BLaER1 treated with 17β-estradiol and CSF1 and Interleukin-3, amounts not matched to agents 10 nM and 100 nM (cell line): ENCODE results near the gene BTBD19.
"Not testable (repeated sequence)": the region's sequence is repeated elsewhere in the genome, so short reads cannot be mapped to it uniquely, and the experiment has no call there.

ENCODE experiments used
- H3K27ac ChIP-seq, 11 experiments: shearing (Covaris generic); formaldehyde crosslinking; 2 replicates each; pipeline ENCODE4 v1.8.1; 2022
- H3K27me3 ChIP-seq, 11 experiments: shearing (Covaris generic); formaldehyde crosslinking; 2 replicates each; pipeline ENCODE4 v1.8.1; 2022
- H3K36me3 ChIP-seq, 11 experiments: shearing (Covaris generic); formaldehyde crosslinking; 2 replicates each; pipeline ENCODE4 v1.8.1; 2022
- H3K4me1 ChIP-seq, 10 experiments: shearing (Covaris generic); formaldehyde crosslinking; 2 replicates each; pipeline ENCODE4 v1.8.1; 2022
- H3K4me2 ChIP-seq, 11 experiments: shearing (Covaris generic); formaldehyde crosslinking; 2 replicates each; pipeline ENCODE4 v1.8.1; 2022
- H3K4me3 ChIP-seq, 10 experiments: shearing (Covaris generic); formaldehyde crosslinking; 2 replicates each; pipeline ENCODE4 v1.8.1; 2022
- H3K9ac ChIP-seq, 11 experiments: shearing (Covaris generic); formaldehyde crosslinking; 2 replicates each; pipeline ENCODE4 v1.8.1; 2022
- H3K9me3 ChIP-seq, 11 experiments: shearing (Covaris generic); formaldehyde crosslinking; replicated peaks in 1 of 11; 2 replicates each; pipeline ENCODE4 v1.8.1; 2022
- H4K20me1 ChIP-seq, 11 experiments: shearing (Covaris generic); formaldehyde crosslinking; 2 replicates each; pipeline ENCODE4 v1.8.1; 2022
- Cebpa-rat ChIP-seq, 11 experiments: shearing (Covaris generic); IDR thresholded peaks; 2 replicates each; pipeline ENCODE4 v1.8.1; 2022

Gene BTBD19

DNA sequence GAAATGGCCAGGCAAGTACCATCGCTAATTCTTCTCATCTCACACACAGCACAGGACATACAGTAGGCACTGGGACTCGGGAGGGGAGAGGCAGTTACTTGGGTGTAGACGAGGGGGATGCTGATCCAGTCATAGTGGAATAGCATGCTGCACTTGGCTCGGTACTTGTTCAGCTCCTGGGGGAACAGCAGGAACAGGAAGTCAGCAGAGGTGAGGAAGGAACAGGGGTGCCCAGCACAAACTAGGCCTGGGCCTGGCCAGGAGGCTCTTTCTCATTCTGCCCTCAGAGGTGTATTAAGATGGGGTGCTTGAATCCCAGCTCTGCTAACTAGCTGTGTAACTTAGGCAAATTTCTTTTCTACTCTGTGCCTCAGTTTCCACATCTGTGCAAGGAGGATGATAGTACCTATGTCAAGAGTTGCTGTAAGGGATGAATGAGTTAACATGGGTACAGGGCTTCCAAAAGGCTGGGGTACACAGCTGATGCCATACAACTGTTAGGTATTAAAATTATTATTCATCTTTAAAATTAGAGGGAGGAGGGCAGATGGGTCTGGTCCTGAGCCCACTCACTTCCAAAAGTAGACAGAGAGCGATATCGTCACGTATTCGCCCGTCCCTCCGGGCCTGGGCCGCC, 22.7 kb upstream of the BTBD19 start:
- H4K20me1 ChIP-seq, result peaks cover 2 to 26% (median 14%) of the 10 kb centered on the region in 11 experiments; a peak in 19 of 22 replicates
- H3K27ac ChIP-seq, result peak overlapping the region in 7 of 11 experiments; percentile 49 to 72 (median 64); a peak in 11 of 22 replicates
- H3K9me3 ChIP-seq, result no peaks in the 10 kb centered on the region
- peak overlapping the region; percentile 76 to 99 (median 92) for H3K4me2 ChIP-seq
- peaks cover 33 to 60% (median 54%) of the 10 kb centered on the region in 10 experiments for H3K4me1 ChIP-seq
- TF ChIP-seq Cebpa-rat (IDR thresholded peaks at IDR 0.05), result no peak
- peak overlapping the region; percentile 51 to 79 (median 66); a peak in 19 of 22 replicates for H3K9ac ChIP-seq
- peak overlapping the region; percentile 36 to 59 (median 48); a peak in 19 of 20 replicates for H3K4me3 ChIP-seq
- H3K27me3 ChIP-seq, result no peaks in the 10 kb centered on the region; a peak in 2 of 22 replicates
- H3K36me3 ChIP-seq, result peaks cover 13 to 21% (median 18%) of the 10 kb centered on the region in 11 experiments

DNA sequence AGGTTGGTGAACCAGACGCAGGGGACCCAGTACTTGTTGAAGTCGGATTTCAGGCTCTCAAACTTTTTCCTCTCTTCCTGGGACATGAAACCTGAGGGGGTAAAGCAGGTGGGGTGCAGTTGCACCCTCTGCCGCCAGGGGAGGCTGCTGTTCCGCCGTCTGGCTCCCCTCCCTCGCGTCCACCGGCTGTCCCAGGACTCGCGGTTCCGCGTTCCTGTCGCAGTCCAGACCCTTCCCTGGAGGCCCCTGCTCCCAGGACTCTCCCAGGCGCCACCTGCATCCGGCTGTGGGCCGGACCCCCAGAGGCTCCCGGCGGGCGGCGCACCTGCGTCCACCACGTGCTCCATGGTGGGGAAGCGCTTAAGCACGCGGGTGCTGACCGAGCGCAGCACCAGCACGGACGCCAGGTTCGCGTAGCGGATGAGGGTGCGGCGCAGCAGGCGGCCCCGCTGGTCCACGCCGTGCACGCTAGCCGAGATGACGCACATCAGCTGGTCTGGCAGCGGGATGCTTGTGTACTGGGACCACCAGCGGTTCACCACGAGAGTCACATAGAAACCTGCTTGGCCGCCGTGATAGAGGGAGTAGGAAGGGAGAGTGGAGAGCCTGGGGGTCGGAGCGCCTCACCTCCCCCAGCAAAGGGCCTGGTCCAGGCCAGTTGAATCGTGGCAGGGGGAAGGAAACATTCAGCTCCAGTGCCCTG, 22.0 kb upstream of the BTBD19 start:
- Histone ChIP-seq H3K4me3 (peak overlapping the region; percentile 36 to 59 (median 48); a peak in 19 of 20 replicates), H3K9me3 (no peaks in the 10 kb centered on the region), H3K9ac (peak overlapping the region; percentile 51 to 79 (median 66); a peak in 21 of 22 replicates), H3K4me2 (peak overlapping the region; percentile 76 to 99 (median 92)), H4K20me1 (peaks cover 0 to 19% (median 7%) of the 10 kb centered on the region in 11 experiments; a peak in 14 of 22 replicates), H3K36me3 (peaks cover 7 to 14% (median 11%) of the 10 kb centered on the region in 11 experiments; a peak in 21 of 22 replicates), H3K27ac (peak overlapping the region in 9 of 11 experiments; percentile 38 to 72 (median 62); a peak in 16 of 22 replicates), H3K27me3 (no peaks in the 10 kb centered on the region; a peak in 2 of 22 replicates), H3K4me1 (peaks cover 31 to 57% (median 50%) of the 10 kb centered on the region in 10 experiments)
- no peak for TF ChIP-seq Cebpa-rat (IDR thresholded peaks at IDR 0.05)

DNA sequence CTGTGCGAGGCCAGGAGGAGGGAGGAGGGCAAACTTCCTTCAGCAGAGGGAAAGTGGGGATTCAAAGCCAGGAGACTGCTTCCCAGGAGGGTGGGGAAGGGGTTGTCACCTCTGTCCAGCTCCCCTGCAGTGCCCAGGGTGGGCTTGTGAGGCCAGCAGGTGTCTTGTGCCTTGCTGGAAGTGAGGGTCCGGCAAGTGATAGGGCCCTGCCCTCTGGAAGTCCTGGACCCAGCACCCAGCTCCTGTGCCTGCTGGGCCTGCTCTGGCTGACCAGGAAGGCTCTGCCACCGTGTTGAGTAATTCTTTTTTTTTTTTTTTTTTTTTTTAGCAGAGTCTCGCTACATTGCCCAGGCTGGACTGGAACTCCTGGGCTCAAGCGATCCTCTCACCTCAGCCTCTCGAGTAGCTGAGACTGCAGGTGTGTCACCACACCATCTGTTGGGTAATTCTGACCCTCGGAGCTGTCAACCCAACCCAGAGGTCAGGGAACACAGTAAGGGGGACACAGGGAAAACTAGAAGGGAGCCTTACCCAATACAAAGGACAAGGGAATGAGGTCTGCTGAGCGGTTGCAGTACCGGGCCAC, 21.4 kb upstream of the BTBD19 start:
- no peak for TF ChIP-seq Cebpa-rat (IDR thresholded peaks at IDR 0.05)
- Histone ChIP-seq H3K9ac (peak overlapping the region in 8 of 11 experiments; percentile 51 to 79 (median 68); a peak in 12 of 22 replicates), H3K4me3 (peak overlapping the region in 1 of 10 experiments; percentile 52; a peak in 2 of 20 replicates), H3K4me1 (peaks cover 31 to 51% (median 46%) of the 10 kb centered on the region in 10 experiments), H3K27ac (peak overlapping the region in 6 of 11 experiments; percentile 49 to 72 (median 63); a peak in 11 of 22 replicates), H3K4me2 (peak overlapping the region; percentile 76 to 99 (median 92); a peak in 19 of 22 replicates), H3K27me3 (no peaks in the 10 kb centered on the region; a peak in 2 of 22 replicates), H4K20me1 (peaks cover 0 to 12% (median 4%) of the 10 kb centered on the region in 11 experiments; a peak in 7 of 22 replicates), H3K36me3 (peaks cover under 1 to 7% (median 5%) of the 10 kb centered on the region in 11 experiments; a peak in 17 of 22 replicates), H3K9me3 (no peaks in the 10 kb centered on the region)

DNA sequence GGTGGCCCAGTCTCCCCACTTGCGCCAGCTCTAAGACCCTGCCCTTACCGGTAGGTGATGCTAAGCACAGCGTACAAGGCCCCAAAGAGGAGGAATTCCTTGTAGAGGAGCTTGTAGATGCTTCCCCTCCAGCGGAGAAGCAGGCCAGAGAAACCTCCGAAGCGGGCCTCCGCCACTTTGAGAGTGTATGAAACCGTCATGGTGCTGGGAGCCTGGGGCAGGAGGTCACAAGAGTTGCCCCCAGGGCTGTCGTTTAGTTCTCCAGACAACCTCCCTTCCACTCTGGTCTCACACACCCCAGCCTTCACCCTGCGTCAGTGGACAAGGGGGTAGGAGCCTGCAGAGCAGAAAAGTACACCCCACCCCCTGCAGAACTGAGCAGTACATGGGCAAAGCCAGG, 20.8 kb upstream of the BTBD19 start:
- no peak overlapping the region for H3K4me2 ChIP-seq
- no peaks in the 10 kb centered on the region; a peak in 2 of 22 replicates for H3K27me3 ChIP-seq
- H3K4me3 ChIP-seq, result no peak overlapping the region
- peaks cover 0 to 2% (median 0%) of the 10 kb centered on the region in 11 experiments; a peak in 3 of 22 replicates for H3K36me3 ChIP-seq
- no peak overlapping the region for H3K9ac ChIP-seq
- peak overlapping the region in 1 of 11 experiments; percentile 66; a peak in 2 of 22 replicates for H3K27ac ChIP-seq
- H3K9me3 ChIP-seq, result no peaks in the 10 kb centered on the region
- no peak for TF ChIP-seq Cebpa-rat (IDR thresholded peaks at IDR 0.05)
- peaks cover 0 to 7% (median 0%) of the 10 kb centered on the region in 11 experiments; a peak in 5 of 22 replicates for H4K20me1 ChIP-seq
- H3K4me1 ChIP-seq, result peaks cover 31 to 45% (median 41%) of the 10 kb centered on the region in 10 experiments

DNA sequence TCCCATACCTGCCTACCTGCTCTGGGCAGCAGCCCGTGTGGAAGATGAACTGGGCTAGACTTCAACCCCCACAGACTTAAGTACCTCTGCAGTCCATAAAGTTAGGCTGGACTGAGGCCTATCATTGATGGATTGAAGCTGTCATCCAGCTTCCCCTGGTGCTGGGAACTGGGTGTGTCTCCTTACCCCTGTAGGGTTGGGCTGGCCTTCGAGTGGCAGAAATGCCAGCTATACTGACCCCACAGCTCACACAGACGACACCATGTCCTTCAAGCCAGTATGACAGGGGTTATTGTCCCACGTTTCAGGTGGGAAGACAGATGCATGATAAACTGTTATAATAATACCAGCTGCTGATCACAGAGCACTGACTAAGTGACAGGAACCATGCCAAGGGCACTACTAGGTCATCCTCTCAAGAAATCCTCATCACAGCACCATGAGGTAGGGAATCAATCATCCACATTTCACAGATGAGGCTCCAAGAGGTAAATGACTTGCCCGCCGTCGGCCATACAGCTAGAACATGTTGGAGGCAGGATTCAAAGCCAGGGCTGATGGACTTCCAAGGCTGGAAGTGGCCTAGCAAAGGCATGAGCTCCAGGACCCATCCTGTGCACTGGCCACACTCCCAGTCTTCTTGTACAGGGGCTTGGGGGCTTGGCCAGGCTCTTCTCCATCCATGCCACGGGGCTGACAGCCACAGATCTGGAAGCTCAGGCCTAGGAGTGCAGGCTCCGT, 20.0 kb upstream of the BTBD19 start, which contains the start of gene BEST4:
Gene BEST4 (minus strand): TSS at position 51 of the 741 bp plus-strand sequence. CDS start 465 bp downstream, outside the sequence.
- Histone ChIP-seq H3K36me3 (no peaks in the 10 kb centered on the region), H3K9ac (0 out of 22 replicates have a peak within 1 kb of the TSS, but pooled peaks of 1 of the 11 experiments have one; percentile 76), H3K4me1 (peaks cover 25 to 41% (median 36%) of the 10 kb centered on the region in 10 experiments), H3K4me3 (no peak within 1 kb of the TSS), H3K4me2 (peak within 1 kb of the TSS in 2 of 11 experiments; percentile 76 to 97; a peak in 1 of 22 replicates), H3K9me3 (no peaks in the 10 kb centered on the region), H3K27ac (peak within 1 kb of the TSS in 1 of 11 experiments; percentile 66; a peak in 2 of 22 replicates), H3K27me3 (no peaks in the 10 kb centered on the region; a peak in 2 of 22 replicates), H4K20me1 (no peaks in the 10 kb centered on the region; a peak in 1 of 22 replicates)
- no peak for TF ChIP-seq Cebpa-rat (IDR thresholded peaks at IDR 0.05)

DNA sequence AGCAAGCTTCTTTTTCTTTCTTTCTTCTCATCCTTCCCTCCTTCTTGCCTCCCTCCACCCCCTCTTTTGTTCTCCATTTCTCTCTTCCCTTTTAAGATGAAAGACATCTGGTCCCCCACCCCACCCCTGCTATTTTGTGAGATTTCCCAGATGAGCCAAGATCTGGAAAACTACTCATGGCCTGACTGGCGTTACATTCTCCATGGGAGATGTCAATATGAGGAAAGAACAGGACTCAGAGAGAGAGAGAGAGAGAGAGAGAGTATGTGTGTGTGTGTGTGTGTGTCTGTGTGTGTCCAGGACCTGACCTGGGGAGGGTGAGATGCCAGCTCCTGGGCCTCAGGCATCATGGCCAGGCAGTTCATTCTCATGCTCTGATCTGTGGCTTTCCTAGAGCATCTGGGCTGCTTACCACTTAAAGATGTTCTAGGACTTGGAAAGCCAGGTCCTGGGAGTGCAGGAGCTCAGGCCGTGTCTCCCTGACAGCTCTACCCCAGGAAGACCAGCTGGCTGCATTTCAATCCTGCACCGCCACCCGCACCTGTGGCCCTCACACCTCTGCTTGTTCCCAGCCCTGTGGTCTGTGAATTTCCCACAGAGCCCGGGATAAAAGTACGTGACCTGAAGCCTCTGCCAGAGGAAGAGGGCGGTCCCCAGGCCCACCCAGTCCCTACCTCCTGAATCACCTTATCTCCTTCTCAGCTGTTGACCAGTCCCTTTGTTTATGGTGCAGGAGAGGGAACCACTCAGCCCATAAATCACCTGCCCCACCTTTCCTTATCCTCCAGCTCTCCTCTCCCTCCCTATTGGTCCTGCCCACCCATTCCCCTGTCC, 17.1 kb upstream of the BTBD19 start:
- no peak for TF ChIP-seq Cebpa-rat (IDR thresholded peaks at IDR 0.05)
- Histone ChIP-seq H3K4me1 (peaks cover 0 to 16% (median 9%) of the 10 kb centered on the region in 10 experiments; a peak in 16 of 20 replicates), H3K9me3 (no peaks in the 10 kb centered on the region), H3K27me3 (no peaks in the 10 kb centered on the region; a peak in 1 of 22 replicates), H4K20me1 (no peaks in the 10 kb centered on the region), H3K27ac (no peak overlapping the region), H3K36me3 (no peaks in the 10 kb centered on the region), H3K4me3 (no peak overlapping the region), H3K9ac (0 out of 22 replicates have a peak overlapping the region, but pooled peaks of 1 of the 11 experiments have one; percentile 2), H3K4me2 (no peak overlapping the region)

DNA sequence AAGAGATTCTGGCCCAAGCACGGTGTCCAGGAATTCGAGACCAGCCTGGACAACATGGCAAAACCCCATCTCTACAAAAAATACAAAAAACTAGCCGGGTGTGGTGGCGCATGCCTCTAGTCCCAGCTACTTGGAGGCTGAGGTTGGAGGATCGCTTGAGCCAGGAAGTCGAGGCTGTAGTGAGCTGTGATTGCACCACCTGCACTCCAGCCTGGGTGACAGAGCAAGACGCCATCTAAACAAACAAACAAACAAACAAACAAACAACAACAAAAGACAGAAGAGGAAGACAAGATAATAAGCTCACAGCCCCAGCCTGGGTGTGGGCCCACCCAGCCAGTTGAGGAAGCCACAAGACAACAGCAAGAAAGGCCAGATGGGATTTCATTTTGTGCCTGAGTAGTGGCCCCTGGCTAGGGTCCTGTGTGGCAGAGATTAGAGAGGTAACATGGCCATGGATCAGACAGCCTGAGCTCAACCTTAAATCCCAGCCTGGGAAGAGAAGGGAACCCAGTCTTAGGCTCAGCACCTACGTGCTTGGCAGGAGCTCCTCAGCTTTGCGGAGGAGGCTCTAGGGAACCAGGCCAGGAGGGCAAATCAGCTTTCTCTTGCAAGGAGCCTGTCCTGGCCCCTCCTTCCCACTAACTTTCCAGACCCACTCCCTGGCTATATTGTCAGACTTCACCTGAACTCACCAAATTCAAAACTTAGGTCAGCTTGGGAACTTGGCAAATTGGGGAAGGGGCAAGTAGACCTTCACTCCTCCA, 15.4 kb upstream of the BTBD19 start:
- Histone ChIP-seq H3K36me3 (no peaks in the 10 kb centered on the region), H3K4me3 (no peak overlapping the region), H3K4me2 (no peak overlapping the region; a peak in 1 of 22 replicates), H3K4me1 (peaks cover 0 to 10% (median 3%) of the 10 kb centered on the region in 10 experiments; a peak in 3 of 20 replicates), H3K27ac (no peak overlapping the region; a peak in 1 of 22 replicates), H3K9ac (peak overlapping the region in 1 of 11 experiments; percentile 5; a peak in 2 of 22 replicates), H4K20me1 (no peaks in the 10 kb centered on the region), H3K27me3 (no peaks in the 10 kb centered on the region), H3K9me3 (no peaks in the 10 kb centered on the region)
- no peak for TF ChIP-seq Cebpa-rat (IDR thresholded peaks at IDR 0.05)

DNA sequence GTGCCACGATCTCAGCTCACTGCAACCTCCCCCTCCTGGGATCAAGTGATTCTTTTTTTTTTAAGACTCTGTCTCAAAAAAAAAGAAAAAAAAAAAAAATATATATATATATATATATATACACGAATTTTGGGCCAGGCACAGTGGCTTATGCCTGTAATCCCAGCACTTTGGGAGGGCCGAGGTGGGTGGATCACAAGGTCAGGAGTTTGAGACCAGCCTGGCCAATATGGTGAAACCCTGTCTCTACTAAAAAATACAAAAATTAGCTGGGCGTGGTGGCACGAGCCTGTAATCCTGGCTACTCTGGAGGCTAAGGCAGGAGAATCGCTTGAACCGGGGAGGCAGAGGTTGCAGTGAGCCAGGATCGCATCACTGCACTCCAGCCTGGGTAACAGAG, 10.4 kb upstream of the BTBD19 start:
- not testable (repeated sequence) for H3K9ac ChIP-seq, H3K27me3 ChIP-seq, H3K27ac ChIP-seq, H3K9me3 ChIP-seq, H3K4me2 ChIP-seq, H3K4me3 ChIP-seq
- peaks cover 3 to 25% (median 12%) of the 10 kb centered on the region in 11 experiments; a peak in 15 of 22 replicates for H4K20me1 ChIP-seq
- H3K36me3 ChIP-seq, result peaks cover 10 to 12% (median 11%) of the 10 kb centered on the region in 11 experiments
- H3K4me1 ChIP-seq, result peaks cover 25 to 38% (median 34%) of the 10 kb centered on the region in 10 experiments
